Kidney capillary endothelial cell (primary cell): Measurements from ENCODE around the gene STX4.
"Not testable (repeated sequence)": the region's sequence is repeated elsewhere in the genome, so short reads cannot be mapped to it uniquely, and the experiment has no call there.

Experiments used
- DNase-seq: peaks from one replicate; pipeline ENCODE4 v3.0.0-alpha.2; 2018; ENCODE audit warnings: low spot score

Gene STX4

GRCh38 chr16:30998852-30999761 is 34.3 kb upstream of the STX4 start:
- DNase-seq = no peak

DNA sequence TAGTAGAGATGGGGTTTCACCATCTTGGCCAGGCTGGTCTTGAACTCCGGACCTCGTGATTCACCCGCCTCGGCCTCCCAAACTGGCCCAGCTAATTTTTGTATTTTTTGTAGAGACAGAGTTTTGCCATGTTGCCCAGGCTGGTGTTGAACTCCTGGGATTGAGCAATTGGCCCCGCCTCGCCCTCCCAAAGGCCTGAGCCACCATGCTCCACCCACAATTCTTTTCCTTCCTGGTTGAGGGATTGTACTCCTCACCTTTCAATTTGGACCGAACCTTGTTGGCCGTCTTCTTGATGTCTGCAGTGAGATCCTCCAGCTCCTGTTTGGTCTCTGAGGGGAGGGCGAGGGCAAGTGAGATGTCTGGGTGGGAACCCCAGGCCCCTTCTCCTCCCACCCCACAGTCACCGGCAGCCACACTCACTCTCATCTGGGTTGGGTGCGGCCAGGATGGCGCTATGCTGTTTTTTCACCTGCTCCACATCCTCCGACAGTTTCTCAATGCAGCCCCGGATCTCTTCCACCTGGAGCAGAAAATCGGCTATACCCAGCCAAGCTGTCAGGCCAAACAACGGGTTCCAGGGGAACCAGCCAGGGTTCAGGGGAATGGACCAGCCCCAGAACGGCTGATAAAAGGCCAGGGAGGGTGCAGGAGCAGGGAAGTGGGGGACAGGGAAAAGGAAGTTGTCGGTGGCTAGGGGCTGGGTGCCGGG is 32.5 kb upstream of the STX4 start:
- no peak for DNase-seq

- no peak for DNase-seq
These were observed 31.7 kb upstream of the STX4 start for GRCh38 chr16:31001507-31002249.

- DNase-seq = no peak
These were observed 31.1 kb upstream of the STX4 start for GRCh38 chr16:31002250-31002700.

DNA sequence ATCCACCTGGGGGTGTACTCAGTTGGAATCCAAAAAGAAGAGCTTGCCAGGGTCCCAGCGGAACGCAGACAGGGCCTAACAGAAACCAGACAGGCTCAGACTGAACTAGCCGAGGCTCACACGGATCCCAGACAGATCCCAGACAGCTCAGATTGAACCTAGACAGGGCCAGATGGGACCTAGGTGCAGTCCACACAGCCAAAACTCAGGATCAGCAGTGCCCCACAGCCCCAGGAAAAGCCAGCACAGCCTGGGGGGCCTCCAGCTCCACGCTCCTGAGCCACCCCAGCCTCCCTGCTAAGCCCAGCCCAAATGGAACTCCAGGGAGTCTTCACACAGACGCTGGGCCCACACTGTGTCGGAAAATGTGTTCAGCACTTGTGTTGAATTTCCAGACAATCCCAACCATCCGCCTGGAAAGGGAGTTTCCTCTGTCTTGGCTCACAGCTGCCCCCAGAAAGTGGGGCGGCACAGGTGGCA is 30.5 kb upstream of the STX4 start:
- no peak for DNase-seq

DNA sequence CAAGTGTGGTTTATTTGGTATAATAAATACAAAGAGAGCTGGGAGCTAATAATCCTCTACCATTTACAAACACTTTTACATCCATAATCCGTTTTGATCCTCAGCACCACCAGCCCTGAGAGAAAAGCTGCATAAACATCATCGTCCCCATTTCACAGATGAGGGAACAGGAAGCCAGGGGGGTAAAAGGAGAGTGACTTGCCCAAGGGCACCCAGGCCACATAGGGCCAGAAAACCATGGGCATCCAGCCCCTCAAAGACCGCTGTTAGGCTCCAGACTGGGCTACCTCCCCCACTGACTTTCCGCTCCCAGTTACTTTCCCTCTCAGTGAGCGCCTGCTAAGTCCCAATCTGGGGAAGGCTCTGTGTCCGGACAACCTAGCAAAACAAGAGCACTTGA is 29.6 kb upstream of the STX4 start:
- no peak for DNase-seq

DNA sequence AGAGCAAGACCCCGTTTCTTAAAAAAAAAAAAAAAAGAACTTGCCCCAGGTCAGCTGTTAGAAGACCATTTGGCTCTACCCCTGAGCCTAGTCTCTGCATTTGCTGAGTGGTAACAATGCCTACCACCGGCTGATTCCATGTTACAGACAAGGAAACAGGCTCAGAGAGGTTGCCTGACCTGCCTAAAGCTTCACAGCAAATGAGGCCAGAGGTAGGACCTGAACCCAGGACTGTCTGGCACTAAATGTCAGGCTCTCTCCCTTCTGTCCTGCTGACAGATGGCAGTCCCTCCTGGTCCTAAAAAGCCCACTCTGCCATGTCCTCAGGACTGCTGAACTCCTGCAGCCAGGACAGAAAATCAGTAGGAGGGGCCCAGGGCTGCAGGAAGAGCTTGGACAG is 28.7 kb upstream of the STX4 start:
- no peak for DNase-seq

GRCh38 chr16:31005350-31006085 is 27.8 kb upstream of the STX4 start:
- DNase-seq = no peak

GRCh38 chr16:31006086-31006385 is 27.3 kb upstream of the STX4 start:
- DNase-seq = no peak

DNA sequence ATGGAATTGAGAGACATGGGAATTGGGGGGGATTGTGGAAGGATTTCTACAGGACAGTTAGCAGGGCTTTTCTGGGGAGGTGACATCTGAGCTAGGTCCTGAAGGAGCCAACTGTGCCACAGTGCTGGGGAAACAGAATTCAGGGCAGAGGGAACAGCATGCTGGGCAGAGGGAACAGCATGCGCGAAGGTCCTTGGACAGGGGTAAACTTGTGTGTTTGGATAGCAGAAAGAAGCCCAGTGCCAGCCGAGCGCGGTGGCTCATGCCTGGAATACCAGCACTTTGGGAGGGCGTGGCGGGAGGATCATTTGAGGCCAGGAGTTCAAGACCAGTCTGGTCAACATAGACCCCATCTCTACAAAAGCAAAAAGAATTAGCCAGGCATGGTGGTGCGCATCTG is 26.8 kb upstream of the STX4 start:
- no peak for DNase-seq

DNA sequence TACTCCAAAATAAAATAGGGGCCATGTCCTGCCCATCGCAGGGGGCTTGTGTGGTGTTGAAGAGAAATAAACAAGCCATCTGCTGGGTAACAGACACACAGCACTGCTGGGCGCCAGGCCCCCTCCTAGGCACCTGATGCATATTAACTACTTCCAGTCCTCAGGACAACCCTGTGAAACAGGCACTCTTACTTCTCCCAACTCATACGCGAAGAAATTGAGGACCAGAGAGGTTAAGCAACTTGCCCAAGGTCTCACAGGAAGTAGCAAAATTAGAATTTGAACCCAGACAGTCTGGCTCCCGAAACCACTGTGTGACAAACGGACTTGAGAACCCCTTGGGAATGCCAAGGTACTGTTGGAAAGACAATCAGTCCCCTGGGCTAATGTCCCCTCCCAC is 25.7 kb upstream of the STX4 start:
- no peak for DNase-seq

DNA sequence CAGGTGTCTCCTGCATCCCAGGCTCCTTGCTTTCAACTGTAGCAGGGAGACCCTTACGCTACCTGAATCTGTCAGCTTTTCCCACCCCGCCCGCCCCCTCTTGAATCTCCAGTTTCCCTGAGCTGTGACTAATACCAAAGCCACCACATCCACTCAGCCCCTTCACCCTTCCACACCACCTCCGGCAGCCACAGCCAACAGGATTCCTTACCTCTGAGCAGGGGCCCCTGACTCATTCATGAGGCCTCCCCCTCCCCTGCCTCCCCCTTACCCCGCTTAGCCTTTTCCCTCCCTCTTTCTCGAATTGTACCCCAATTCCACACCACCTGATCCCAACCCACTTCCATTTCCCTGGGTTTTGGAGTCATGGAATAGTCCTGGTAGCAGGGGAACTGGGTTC is 25.2 kb upstream of the STX4 start:
- DNase-seq = no peak

GRCh38 chr16:31008551-31008950 is 24.8 kb upstream of the STX4 start:
- DNase-seq = no peak

DNA sequence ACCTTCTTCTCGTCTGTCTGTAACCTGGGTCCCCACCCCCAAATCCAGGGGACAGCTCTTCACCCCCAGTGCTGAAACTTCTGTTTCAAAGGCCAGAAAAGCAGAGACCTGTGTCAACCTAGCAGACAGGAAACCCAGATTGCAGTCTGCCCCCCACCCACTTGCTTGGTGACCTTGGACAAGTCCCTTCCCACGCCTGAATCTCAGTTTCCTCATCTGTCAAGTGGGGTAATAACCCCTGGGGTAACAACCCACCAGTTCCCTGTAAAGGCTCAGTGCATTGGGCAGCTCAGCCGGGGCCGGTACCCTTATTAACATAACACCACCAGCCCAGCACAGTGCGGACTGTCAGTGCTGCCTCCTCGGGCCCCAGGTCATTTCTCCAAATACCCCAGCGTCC is 24.2 kb upstream of the STX4 start:
- DNase-seq = no peak

DNA sequence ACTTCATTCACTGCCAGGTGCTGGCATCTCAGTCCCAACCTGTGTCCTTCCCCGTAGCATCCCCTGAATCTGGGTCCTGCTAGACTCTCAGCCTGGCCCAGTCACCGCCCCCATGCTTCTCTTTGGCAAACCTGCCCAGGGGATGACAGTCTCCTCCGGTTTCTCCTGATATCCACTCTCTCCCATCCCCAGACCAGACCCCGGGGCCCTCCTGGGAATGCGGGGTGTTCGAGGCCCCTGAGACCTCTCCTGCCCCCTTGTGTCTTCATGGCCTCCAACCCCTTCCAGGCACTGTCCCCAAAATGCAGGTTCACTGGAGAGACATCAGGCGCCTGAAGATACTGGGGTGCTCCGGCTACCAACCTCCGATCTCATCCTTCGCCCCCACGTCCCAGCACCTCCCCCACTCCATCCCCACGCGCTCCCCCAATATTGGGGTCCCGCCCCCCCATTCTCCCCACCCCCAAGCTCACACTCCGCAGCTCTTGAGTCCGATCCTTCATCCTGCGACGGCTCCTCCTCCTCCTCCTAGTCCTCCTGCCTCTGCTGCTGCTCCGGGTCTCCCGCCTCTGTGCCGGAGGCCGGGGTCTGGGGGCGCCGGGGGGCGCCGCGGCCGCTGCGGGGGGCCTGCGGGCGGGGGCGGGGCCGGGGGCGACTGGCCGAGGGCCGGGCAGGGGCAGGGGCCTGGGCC is 23.3 kb upstream of the STX4 start:
- no peak for DNase-seq

DNA sequence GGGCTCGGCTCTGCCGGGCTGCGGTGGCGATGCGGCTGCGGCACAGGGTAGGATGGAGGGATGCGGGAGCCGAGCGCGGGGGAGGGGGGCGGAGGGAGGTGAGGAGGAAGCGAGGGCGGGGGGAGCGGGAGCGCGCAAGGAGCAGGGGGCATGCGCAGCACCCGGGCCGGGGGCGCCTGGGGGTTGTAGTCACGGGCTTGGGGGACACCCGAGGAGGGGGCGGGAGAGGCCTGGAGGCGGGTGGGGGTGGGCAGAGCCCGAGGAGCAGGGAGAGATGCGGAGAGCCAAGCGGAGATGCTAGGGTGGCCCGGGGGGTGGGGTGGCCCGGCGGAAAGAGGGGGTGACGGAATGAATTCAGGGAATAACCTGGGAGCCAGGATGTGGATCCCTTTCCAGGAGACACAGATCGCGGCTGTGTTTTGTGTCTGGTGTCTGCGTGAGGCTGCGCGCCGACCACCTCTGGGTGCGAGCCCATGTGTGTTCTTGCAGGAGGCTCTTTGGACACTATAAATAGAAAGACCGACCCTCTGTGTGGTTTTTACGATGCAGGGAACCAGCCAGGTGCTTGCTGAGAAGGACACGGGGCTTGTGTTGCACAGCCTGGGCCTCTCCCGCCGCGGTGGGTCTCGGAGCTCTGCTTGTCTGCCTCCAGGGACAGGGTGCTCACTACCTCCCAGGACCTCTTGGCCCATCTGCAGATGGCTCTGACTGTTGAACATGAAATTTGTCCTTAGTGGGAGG is 22.6 kb upstream of the STX4 start, which contains the start of gene STX1B:
STX1B (minus strand) TSS at position 54 of the 741 bp plus-strand sequence. CDS start 242 bp downstream, outside the sequence.
- DNase-seq = no peak

GRCh38 chr16:31011815-31012214 is 21.5 kb upstream of the STX4 start:
- not testable (repeated sequence) for DNase-seq

DNA sequence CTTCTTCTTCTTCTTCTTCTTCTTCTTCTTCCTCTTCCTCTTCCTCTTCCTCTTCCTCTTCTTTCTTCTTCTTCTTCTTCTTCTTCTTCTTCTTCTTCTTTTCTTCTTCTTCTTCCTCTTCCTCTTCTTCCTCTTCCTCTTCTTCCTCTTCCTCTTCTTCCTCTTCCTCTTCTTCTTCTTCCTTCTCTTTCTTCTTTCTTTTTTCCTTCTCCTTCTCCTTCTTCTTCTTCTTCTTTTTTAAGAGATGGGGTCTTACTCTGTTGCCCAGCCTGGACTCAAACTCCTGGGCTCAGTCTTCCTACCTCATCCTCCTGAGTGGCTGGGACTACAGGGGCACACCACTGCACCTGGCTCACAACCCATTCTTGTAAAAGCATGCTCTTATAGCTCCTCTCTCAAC is 20.1 kb upstream of the STX4 start:
- DNase-seq = not testable (repeated sequence)

- no peak for DNase-seq
These were observed 17.3 kb upstream of the STX4 start for GRCh38 chr16:31016018-31016417.

- DNase-seq = not testable (repeated sequence)
These were observed 15.6 kb upstream of the STX4 start for GRCh38 chr16:31017756-31018155.
